Activated T-helper 1 cell treated with anti-CD3 and anti-CD28 coated beads, Interleukin-12 subunit alpha, Interleukin-12 subunit beta, Interleukin-2, Interleukin-4 antibody, amounts not matched to agents 30 ng/mL and 10 ng/mL and 1 ng/mL, durations not matched to agents 14 hours and 24 hours and 36 hours (primary cell): ENCODE results near the gene USP6NL. TPM values are rescaled to one million over a fixed set of nuclear protein-coding genes. Genes with fewer than 3 reads are reported as not detected.

Experiments used
- DNase-seq: peaks from one replicate; pipeline ENCODE4 v3.0.0; 2021; ENCODE audit warnings: low spot score
- H3K27ac Mint-ChIP-seq: one replicate; pipeline ENCODE4 v1.8.0; 2021; ENCODE audit warnings: mild to moderate bottlenecking, mixed read lengths
- H3K27me3 Mint-ChIP-seq: one replicate; pipeline ENCODE4 v1.8.0; 2022; ENCODE audit warnings: mild to moderate bottlenecking, moderate library complexity, mixed read lengths; ENCODE audit not compliant: insufficient read depth
- H3K36me3 Mint-ChIP-seq: one replicate; pipeline ENCODE4 v1.8.0; 2021; ENCODE audit warnings: low read depth, mixed read lengths
- H3K4me1 Mint-ChIP-seq: one replicate; pipeline ENCODE4 v1.8.0; 2021; ENCODE audit warnings: low read depth, mixed read lengths
- H3K4me3 Mint-ChIP-seq: one replicate; pipeline ENCODE4 v1.8.0; 2021; ENCODE audit warnings: mild to moderate bottlenecking, moderate library complexity, mixed read lengths
- H3K9me3 Mint-ChIP-seq: one replicate; pipeline ENCODE4 v1.8.0; 2021; ENCODE audit warnings: mixed read lengths
- intact Hi-C: fragments of 100-400 bp; cut with micrococcal nuclease; formaldehyde crosslinking; loops from one replicate; pipeline ENCODE4 v1.15.1; 2024
- total RNA-seq: library from RNA; stranded (reverse); gene quantifications from 2 replicates; pipeline ENCODE4 v1.2.3, GENCODE V29; 2022

Gene USP6NL
- total RNA-seq, 1 donor from 2014 or later, result 0.78 TPM

GRCh38 chr10:11468126-11468742 is 143.2 kb downstream of the USP6NL start:
- Mint-ChIP-seq H3K4me3 (no peak overlapping the region), H3K9me3 (no peaks in the 10 kb centered on the region), H3K27me3 (peaks cover 4% of the 10 kb centered on the region), H3K27ac (no peak overlapping the region), H3K4me1 (no peaks in the 10 kb centered on the region), H3K36me3 (no peaks in the 10 kb centered on the region)
- intact Hi-C loops, result no loop called here
- DNase-seq, result no peak

- Mint-ChIP-seq H3K27ac (no peak overlapping the region), H3K9me3 (no peaks in the 10 kb centered on the region), H3K4me1 (no peaks in the 10 kb centered on the region), H3K27me3 (peaks cover 4% of the 10 kb centered on the region), H3K4me3 (no peak overlapping the region), H3K36me3 (no peaks in the 10 kb centered on the region)
- no peak for DNase-seq
- intact Hi-C loops, result no loop called here
Measured at GRCh38 chr10:11465406-11465805, 146.0 kb downstream of the USP6NL start.

- Mint-ChIP-seq H3K4me1 (no peaks in the 10 kb centered on the region), H3K27ac (no peak overlapping the region), H3K27me3 (peaks cover 4% of the 10 kb centered on the region), H3K36me3 (no peaks in the 10 kb centered on the region), H3K4me3 (no peak overlapping the region), H3K9me3 (no peaks in the 10 kb centered on the region)
- DNase-seq, result no peak
- intact Hi-C loops, result no loop called here
Measured at GRCh38 chr10:11463111-11463510, 148.3 kb downstream of the USP6NL start.

GRCh38 chr10:11462071-11462470 is 149.4 kb downstream of the USP6NL start:
- Mint-ChIP-seq H3K27ac (no peak overlapping the region), H3K4me1 (no peaks in the 10 kb centered on the region), H3K9me3 (no peaks in the 10 kb centered on the region), H3K27me3 (peaks cover 4% of the 10 kb centered on the region), H3K36me3 (no peaks in the 10 kb centered on the region), H3K4me3 (no peak overlapping the region)
- intact Hi-C loops, result no loop called here
- DNase-seq, result no peak

- intact Hi-C loops, result no loop called here
- no peak overlapping the region for H3K27ac Mint-ChIP-seq
- H3K4me3 Mint-ChIP-seq, result no peak overlapping the region
- no peaks in the 10 kb centered on the region for H3K4me1 Mint-ChIP-seq
- H3K9me3 Mint-ChIP-seq, result no peaks in the 10 kb centered on the region
- no peaks in the 10 kb centered on the region for H3K36me3 Mint-ChIP-seq
- peaks cover 5% of the 10 kb centered on the region for H3K27me3 Mint-ChIP-seq
- no peak for DNase-seq
Measured at GRCh38 chr10:11457336-11457735, 154.1 kb downstream of the USP6NL start.

GRCh38 chr10:11454958-11455566 is 156.4 kb downstream of the USP6NL start:
- intact Hi-C loops, result no loop called here
- no peak overlapping the region for H3K27ac Mint-ChIP-seq
- H3K27me3 Mint-ChIP-seq, result peaks cover 5% of the 10 kb centered on the region
- no peak overlapping the region for H3K4me3 Mint-ChIP-seq
- no peak for DNase-seq
- no peaks in the 10 kb centered on the region for H3K36me3 Mint-ChIP-seq
- no peaks in the 10 kb centered on the region for H3K4me1 Mint-ChIP-seq
- H3K9me3 Mint-ChIP-seq, result no peaks in the 10 kb centered on the region

- DNase-seq, result no peak
- no peaks in the 10 kb centered on the region for H3K36me3 Mint-ChIP-seq
- intact Hi-C loops, result no loop called here
- H3K4me1 Mint-ChIP-seq, result no peaks in the 10 kb centered on the region
- H3K9me3 Mint-ChIP-seq, result no peaks in the 10 kb centered on the region
- H3K4me3 Mint-ChIP-seq, result no peak overlapping the region
- H3K27ac Mint-ChIP-seq, result no peak overlapping the region
- peaks cover 5% of the 10 kb centered on the region for H3K27me3 Mint-ChIP-seq
Measured at GRCh38 chr10:11454160-11454559, 157.3 kb downstream of the USP6NL start.

- DNase-seq, result no peak
- H3K4me3 Mint-ChIP-seq, result no peak overlapping the region
- intact Hi-C loops, result no loop called here
- H3K9me3 Mint-ChIP-seq, result no peaks in the 10 kb centered on the region
- no peaks in the 10 kb centered on the region for H3K36me3 Mint-ChIP-seq
- peaks cover 6% of the 10 kb centered on the region for H3K4me1 Mint-ChIP-seq
- peaks cover 6% of the 10 kb centered on the region for H3K27me3 Mint-ChIP-seq
- H3K27ac Mint-ChIP-seq, result no peak overlapping the region
Measured at GRCh38 chr10:11451640-11452260, 159.7 kb downstream of the USP6NL start.

- intact Hi-C loops, result no loop called here
- H3K9me3 Mint-ChIP-seq, result no peaks in the 10 kb centered on the region
- DNase-seq, result no peak
Measured at GRCh38 chr10:11450427-11450826, 161.0 kb downstream of the USP6NL start.

GRCh38 chr10:11449761-11450160 is 161.7 kb downstream of the USP6NL start:
- intact Hi-C loops, result no loop called here
- no peak for DNase-seq
- Mint-ChIP-seq H3K4me3 (no peak overlapping the region), H3K27ac (no peak overlapping the region), H3K36me3 (no peaks in the 10 kb centered on the region), H3K9me3 (no peaks in the 10 kb centered on the region), H3K27me3 (peaks cover 6% of the 10 kb centered on the region), H3K4me1 (peaks cover 11% of the 10 kb centered on the region)

More at GRCh38 chr10:11450427-11450826, 161.0 kb downstream of the USP6NL start:
- Mint-ChIP-seq H3K4me1 (peaks cover 11% of the 10 kb centered on the region), H3K36me3 (no peaks in the 10 kb centered on the region), H3K27ac (no peak overlapping the region), H3K27me3 (peaks cover 6% of the 10 kb centered on the region), H3K4me3 (no peak overlapping the region)

GRCh38 chr10:11448545-11449244 is 162.8 kb downstream of the USP6NL start:
- Mint-ChIP-seq H3K4me1 (peaks cover 11% of the 10 kb centered on the region), H3K27ac (no peak overlapping the region), H3K27me3 (peaks cover 3% of the 10 kb centered on the region), H3K9me3 (no peaks in the 10 kb centered on the region), H3K4me3 (no peak overlapping the region), H3K36me3 (no peaks in the 10 kb centered on the region)
- DNase-seq, result no peak
- intact Hi-C loops, result no loop called here

- Mint-ChIP-seq H3K4me3 (no peak overlapping the region), H3K27me3 (peaks cover 3% of the 10 kb centered on the region), H3K9me3 (no peaks in the 10 kb centered on the region), H3K4me1 (peaks cover 11% of the 10 kb centered on the region), H3K36me3 (no peaks in the 10 kb centered on the region), H3K27ac (no peak overlapping the region)
- intact Hi-C loops, result no loop called here
- DNase-seq, result no peak
Measured at GRCh38 chr10:11448190-11448544, 163.3 kb downstream of the USP6NL start.

GRCh38 chr10:11447586-11447985 is 163.9 kb downstream of the USP6NL start:
- Mint-ChIP-seq H3K27me3 (peaks cover 3% of the 10 kb centered on the region), H3K9me3 (no peaks in the 10 kb centered on the region), H3K4me1 (peaks cover 11% of the 10 kb centered on the region), H3K4me3 (no peak overlapping the region), H3K27ac (no peak overlapping the region), H3K36me3 (no peaks in the 10 kb centered on the region)
- DNase-seq, result no peak
- intact Hi-C loops, result no loop called here
